IPS-18a (cell line): ENCODE data around the gene TPSAB1.
"Not testable (repeated sequence)": the region's sequence is repeated elsewhere in the genome, so short reads cannot be mapped to it uniquely, and the experiment has no call there.

Experiments used
- H3K27ac ChIP-seq: one replicate; pipeline ENCODE4 v1.5.1; 2013; ENCODE audit warnings: low read length
- H3K27me3 ChIP-seq: one replicate; pipeline ENCODE4 v1.6.1; 2013; ENCODE audit warnings: mild to moderate bottlenecking, low read length; ENCODE audit not compliant: control insufficient read depth, insufficient read depth
- H3K36me3 ChIP-seq: one replicate; pipeline ENCODE4 v1.6.1; 2013; ENCODE audit warnings: low read depth, low read length; ENCODE audit not compliant: control insufficient read depth
- H3K4me1 ChIP-seq: one replicate; pipeline ENCODE4 v1.6.1; 2013; ENCODE audit warnings: low read depth, low read length; ENCODE audit not compliant: control insufficient read depth
- H3K4me3 ChIP-seq: one replicate; pipeline ENCODE4 v1.5.1; 2013; ENCODE audit warnings: low read length
- H3K9ac ChIP-seq: one replicate; pipeline ENCODE4 v1.6.1; 2013; ENCODE audit warnings: mild to moderate bottlenecking, low read length, moderate library complexity
- H3K9me3 ChIP-seq: one replicate; pipeline ENCODE4 v1.6.1; 2013; ENCODE audit warnings: low read depth, low read length; ENCODE audit not compliant: control insufficient read depth

Gene TPSAB1

GRCh38 chr16:1220098-1220728, 20.3 kb upstream of the TPSAB1 start:
- Histone ChIP-seq H3K9me3 (no peaks in the 10 kb centered on the region), H3K27me3 (peaks cover 1% of the 10 kb centered on the region), H3K36me3 (peaks cover 9% of the 10 kb centered on the region), H3K4me1 (no peaks in the 10 kb centered on the region), H3K9ac (no peak overlapping the region), H3K4me3 (no peak overlapping the region), H3K27ac (no peak overlapping the region)

- Histone ChIP-seq H3K4me1 (no peaks in the 10 kb centered on the region), H3K36me3 (peaks cover 7% of the 10 kb centered on the region), H3K9me3 (no peaks in the 10 kb centered on the region), H3K27me3 (peaks cover 7% of the 10 kb centered on the region), H3K27ac (no peak overlapping the region), H3K4me3 (no peak overlapping the region), H3K9ac (no peak overlapping the region)
Measured at GRCh38 chr16:1220841-1221627, 19.5 kb upstream of the TPSAB1 start.

GRCh38 chr16:1221628-1222552, 18.6 kb upstream of the TPSAB1 start:
- peaks cover 7% of the 10 kb centered on the region for H3K27me3 ChIP-seq
- H3K4me1 ChIP-seq: no peaks in the 10 kb centered on the region
- no peak overlapping the region for H3K9ac ChIP-seq
- no peak overlapping the region for H3K27ac ChIP-seq
- peaks cover 6% of the 10 kb centered on the region for H3K36me3 ChIP-seq
- H3K9me3 ChIP-seq: no peaks in the 10 kb centered on the region
- no peak overlapping the region for H3K4me3 ChIP-seq

GRCh38 chr16:1222553-1223354, 17.8 kb upstream of the TPSAB1 start:
- H3K27me3 ChIP-seq: peaks cover 7% of the 10 kb centered on the region
- no peak overlapping the region for H3K4me3 ChIP-seq
- no peaks in the 10 kb centered on the region for H3K9me3 ChIP-seq
- no peak overlapping the region for H3K9ac ChIP-seq
- no peak overlapping the region for H3K27ac ChIP-seq
- peaks cover 3% of the 10 kb centered on the region for H3K36me3 ChIP-seq
- no peaks in the 10 kb centered on the region for H3K4me1 ChIP-seq

- H3K27ac ChIP-seq: no peak overlapping the region
- H3K4me1 ChIP-seq: no peaks in the 10 kb centered on the region
- H3K9ac ChIP-seq: no peak overlapping the region
- no peaks in the 10 kb centered on the region for H3K9me3 ChIP-seq
- H3K27me3 ChIP-seq: peaks cover 7% of the 10 kb centered on the region
- H3K4me3 ChIP-seq: no peak overlapping the region
- H3K36me3 ChIP-seq: peaks cover 3% of the 10 kb centered on the region
Measured at GRCh38 chr16:1223355-1224214, 16.9 kb upstream of the TPSAB1 start.

GRCh38 chr16:1224558-1224957, 15.9 kb upstream of the TPSAB1 start:
- H3K9me3 ChIP-seq: no peaks in the 10 kb centered on the region
- H3K27me3 ChIP-seq: peaks cover 7% of the 10 kb centered on the region
- no peak overlapping the region for H3K27ac ChIP-seq
- peaks cover 1% of the 10 kb centered on the region for H3K36me3 ChIP-seq
- H3K9ac ChIP-seq: no peak overlapping the region
- H3K4me3 ChIP-seq: no peak overlapping the region
- no peaks in the 10 kb centered on the region for H3K4me1 ChIP-seq

- Histone ChIP-seq H3K4me1 (no peaks in the 10 kb centered on the region), H3K27ac (no peak within 1 kb of the TSS), H3K4me3 (no peak within 1 kb of the TSS), H3K36me3 (no peaks in the 10 kb centered on the region), H3K9ac (no peak within 1 kb of the TSS), H3K9me3 (no peaks in the 10 kb centered on the region), H3K27me3 (peaks cover 7% of the 10 kb centered on the region)
Measured at GRCh38 chr16:1225051-1225451, 15.5 kb upstream of the TPSAB1 start, which contains the start of gene TPSG1. Gene TPSG1, minus strand, starts transcription at chr16:1225268. Its CDS starts 16 bp downstream, at chr16:1225252.

- not testable (repeated sequence) for H3K4me1 ChIP-seq, H3K4me3 ChIP-seq, H3K9ac ChIP-seq, H3K36me3 ChIP-seq, H3K27me3 ChIP-seq, H3K27ac ChIP-seq, H3K9me3 ChIP-seq
Measured at GRCh38 chr16:1225728-1226311, 14.7 kb upstream of the TPSAB1 start.

GRCh38 chr16:1226692-1227091, 13.8 kb upstream of the TPSAB1 start:
- not testable (repeated sequence) for H3K27ac ChIP-seq, H3K36me3 ChIP-seq, H3K9me3 ChIP-seq, H3K4me1 ChIP-seq, H3K9ac ChIP-seq, H3K27me3 ChIP-seq, H3K4me3 ChIP-seq

GRCh38 chr16:1228227-1228626, 12.3 kb upstream of the TPSAB1 start:
- H3K9ac ChIP-seq, H3K27ac ChIP-seq, H3K27me3 ChIP-seq, H3K4me3 ChIP-seq, H3K4me1 ChIP-seq, H3K9me3 ChIP-seq, H3K36me3 ChIP-seq: not testable (repeated sequence)
